ENCODE data around the gene CTIF.

DNA sequence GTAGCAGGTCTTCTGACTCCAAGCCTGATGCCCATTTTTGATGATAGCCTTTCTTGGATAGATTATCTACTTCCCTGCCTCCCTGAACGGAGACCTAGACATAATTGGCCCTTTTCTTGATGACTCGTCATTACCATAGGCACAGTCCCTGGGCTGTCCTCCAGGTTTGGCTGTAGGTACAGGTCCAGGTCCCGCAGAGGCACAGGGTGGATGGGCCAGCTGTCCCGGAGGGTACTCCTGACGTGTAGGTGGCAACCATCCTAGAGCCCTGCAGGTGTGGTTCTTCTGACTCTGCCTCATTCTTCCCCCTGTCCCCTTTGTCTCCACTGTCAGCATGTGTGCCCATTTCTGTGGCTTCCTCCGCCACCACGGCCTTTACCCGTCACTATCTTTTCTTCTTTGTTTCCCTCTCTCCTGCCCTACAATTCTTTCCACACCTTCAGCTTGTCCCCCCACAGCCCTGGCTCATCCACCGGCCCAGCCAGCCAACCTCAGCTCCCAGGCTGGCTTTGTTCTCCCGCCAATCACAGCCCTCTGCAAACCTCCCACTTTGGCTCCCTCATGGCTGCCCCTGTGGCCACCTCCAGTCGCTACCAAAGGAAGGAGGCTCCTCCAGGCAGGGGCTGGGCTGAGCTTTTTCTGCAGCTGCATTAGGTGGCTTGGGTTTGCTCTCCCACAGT is 309.1 kb downstream of the CTIF start:
- TF ChIP-seq, protein P1, sequence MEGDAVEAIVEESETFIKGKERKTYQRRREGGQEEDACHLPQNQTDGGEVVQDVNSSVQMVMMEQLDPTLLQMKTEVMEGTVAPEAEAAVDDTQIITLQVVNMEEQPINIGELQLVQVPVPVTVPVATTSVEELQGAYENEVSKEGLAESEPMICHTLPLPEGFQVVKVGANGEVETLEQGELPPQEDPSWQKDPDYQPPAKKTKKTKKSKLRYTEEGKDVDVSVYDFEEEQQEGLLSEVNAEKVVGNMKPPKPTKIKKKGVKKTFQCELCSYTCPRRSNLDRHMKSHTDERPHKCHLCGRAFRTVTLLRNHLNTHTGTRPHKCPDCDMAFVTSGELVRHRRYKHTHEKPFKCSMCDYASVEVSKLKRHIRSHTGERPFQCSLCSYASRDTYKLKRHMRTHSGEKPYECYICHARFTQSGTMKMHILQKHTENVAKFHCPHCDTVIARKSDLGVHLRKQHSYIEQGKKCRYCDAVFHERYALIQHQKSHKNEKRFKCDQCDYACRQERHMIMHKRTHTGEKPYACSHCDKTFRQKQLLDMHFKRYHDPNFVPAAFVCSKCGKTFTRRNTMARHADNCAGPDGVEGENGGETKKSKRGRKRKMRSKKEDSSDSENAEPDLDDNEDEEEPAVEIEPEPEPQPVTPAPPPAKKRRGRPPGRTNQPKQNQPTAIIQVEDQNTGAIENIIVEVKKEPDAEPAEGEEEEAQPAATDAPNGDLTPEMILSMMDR (conservative IDR thresholded peaks at IDR 0.05; ENCODE audit: low read length), result no peak
- no peak for TF ChIP-seq EZH2phosphoT487 (IDR thresholded peaks at IDR 0.05; ENCODE audit: borderline replicate concordance, low read depth, low read length)

Data from OCI-LY7 (cell line).